HG02759 (cell line): ENCODE measurements around the gene FMNL2.
A peak's percentile ranks its signal among the peaks of the same experiment; 100 is the strongest.

Source experiments
- ATAC-seq: cut with Tn5 transposase; IDR thresholded peaks from one replicate; pipeline ENCODE4 v1.9.1; 2021; ENCODE audit warnings: mild to moderate bottlenecking, moderate library complexity; ENCODE audit not compliant: unreplicated experiment

Gene FMNL2

DNA sequence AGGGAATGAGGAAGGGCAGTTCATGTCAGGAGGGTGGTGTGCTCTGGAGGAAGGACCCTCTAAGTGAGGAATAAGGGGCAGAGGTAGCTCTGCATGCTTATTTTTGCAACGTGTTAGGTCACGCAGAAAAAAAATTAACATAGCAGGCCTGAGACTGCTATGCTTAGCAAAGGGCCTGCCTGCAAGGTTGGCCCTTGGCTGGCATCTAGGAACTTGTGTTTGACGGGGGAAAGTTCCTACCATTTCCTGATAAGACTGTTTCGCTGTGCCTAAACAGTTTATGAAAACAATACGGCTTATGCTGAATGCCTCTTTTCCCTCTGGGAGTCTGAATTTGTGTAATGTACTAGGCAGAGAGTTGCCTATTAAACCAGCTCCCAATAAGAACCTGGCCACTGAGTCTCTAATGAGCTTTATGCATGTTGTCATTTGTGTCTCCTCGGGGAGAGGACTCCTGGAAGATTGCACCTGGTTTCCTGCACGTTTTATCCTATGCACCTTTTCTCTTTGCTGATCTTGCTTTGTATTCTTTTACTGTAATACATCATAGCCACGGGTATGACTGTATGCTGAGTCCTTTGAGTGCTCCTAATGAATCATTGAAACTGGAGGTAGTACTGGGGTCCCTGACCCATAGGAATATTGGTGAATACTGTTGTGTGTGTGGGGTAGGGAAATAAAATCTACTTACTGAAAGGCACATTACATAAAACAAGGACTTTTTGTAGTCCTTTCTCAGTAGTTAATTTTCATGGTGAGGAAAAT is 213.3 kb downstream of the FMNL2 start:
- ATAC-seq = no peak

DNA sequence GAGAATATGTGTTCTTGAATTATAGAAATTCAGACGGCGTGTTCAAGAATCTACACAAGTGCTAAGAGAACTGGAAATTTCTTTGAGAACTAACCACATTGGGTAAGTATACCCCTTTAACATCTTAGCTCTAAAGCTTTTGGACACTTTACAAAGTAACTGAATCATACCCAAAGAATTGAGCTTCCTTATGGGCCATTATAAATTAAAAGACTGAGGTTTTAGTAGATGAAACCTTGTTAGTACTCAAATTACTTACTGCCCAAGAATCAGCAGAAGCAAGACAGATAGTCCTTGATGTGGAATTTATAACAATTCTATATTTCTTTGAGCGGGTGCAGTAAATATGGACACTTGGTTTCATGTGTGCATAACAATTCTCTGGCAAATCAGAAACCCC is 214.0 kb downstream of the FMNL2 start:
- ATAC-seq = no peak

DNA sequence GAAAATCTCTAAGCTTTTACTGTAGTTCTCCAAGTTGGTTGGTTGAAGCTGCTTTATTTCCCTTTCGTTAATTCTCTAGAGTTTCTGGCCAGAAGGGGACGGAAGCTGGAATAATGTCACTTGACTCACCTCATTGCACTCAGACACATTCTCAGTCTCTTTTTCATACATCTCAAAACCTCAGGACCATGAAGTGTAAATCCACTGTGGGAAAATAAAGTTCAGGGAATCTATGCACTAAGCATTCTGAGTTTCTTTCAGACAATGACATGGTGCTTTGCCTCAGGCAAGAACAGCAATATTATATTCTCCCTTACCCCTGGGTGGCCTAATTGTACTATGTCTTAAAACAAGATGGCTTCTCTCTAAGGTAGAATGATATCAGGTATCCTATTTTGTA is 214.4 kb downstream of the FMNL2 start:
- ATAC-seq = no peak

DNA sequence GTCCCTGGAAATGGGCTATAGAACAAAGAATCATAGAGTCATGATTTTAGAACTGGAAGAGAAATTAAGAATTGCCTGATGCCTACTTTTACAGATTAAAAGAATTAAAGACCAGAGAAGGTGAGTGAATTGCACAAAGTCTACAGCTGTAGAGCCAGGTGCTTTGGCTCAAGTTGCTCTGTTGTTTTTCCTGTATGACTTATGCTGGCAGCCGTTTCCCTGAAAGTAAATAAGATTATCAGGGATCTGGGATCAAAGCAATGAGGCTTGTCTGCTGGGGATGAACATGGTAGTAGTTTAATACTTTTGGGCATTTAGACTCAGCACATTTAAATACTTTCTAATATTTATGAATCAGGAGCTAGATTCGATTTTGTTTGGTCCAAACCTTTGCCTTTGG is 215.4 kb downstream of the FMNL2 start:
- ATAC-seq = no peak

DNA sequence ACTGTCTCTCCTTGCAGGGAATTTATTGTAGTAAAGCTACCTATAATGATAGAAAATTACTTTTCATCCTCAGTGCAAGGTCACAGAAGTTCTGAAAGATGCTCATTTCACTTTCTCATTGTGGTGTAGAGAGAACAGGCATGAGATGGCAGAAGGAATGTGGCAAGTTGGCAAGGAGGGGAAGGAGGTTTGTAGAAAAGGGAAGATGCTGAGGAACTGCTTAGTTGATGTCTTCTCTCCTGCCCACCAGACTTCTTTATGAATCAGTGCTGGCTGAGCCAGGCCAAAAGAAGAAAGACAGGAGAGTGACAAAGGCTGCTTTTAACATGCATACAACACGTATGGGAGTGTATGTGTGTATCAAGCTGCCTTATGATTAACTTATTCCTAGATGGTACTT is 217.9 kb downstream of the FMNL2 start:
- ATAC-seq = no peak

DNA sequence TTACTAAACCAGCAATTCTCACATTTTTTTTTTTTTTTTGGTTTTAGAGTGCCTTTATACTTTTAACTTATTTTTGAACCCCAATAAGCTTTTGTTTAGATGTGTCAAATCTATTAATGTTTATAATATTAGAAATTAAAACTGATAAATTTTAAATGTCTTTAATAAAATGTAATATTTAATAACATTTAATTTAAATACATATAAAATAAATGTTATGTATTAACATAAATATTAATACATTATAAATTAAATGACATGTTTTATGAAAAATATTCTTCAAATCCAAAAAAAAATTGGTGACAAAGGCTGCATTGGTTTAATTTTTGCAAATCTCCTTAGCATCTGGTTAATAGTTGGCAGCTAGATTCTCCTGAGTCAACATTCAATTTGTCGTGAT is 218.5 kb downstream of the FMNL2 start:
- no peak for ATAC-seq

DNA sequence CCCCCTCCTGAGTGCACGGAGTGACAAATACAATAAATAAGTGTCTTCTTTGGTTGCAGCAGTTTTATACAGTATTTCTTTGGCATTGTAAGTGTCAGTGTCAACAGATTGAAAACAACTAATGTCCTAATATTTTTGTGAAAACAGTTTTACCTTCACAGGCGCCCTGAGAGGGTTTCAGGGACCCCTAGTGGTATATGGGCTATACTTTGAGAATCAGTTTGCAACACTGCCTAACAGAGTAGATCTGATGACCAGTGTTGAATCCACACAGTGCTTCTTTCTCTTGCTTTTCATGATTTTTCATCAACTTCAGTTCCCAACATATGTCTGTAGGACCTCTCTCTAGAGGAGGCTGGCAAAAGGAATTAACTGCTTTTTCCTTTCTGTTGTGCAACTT is 220.1 kb downstream of the FMNL2 start:
- no peak for ATAC-seq

DNA sequence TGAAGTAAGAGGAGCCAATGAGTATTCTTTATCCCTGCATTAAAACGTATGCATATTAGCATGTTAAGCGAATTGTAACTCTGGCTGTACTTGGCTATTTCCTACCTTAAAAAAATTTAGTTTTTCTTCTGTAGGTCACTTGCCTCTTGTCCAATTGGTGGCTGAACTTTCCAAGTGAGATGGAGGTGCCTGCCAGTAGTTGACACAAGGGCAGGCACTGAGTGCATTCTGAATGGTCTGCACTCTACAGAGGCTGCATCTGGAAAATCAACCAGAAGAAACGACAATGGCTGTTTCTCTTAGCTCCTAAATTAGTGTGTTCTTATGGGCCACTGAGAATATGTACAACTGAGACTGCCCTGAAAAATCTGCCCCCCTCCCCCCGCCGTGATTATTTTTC is 221.5 kb downstream of the FMNL2 start:
- ATAC-seq = no peak

DNA sequence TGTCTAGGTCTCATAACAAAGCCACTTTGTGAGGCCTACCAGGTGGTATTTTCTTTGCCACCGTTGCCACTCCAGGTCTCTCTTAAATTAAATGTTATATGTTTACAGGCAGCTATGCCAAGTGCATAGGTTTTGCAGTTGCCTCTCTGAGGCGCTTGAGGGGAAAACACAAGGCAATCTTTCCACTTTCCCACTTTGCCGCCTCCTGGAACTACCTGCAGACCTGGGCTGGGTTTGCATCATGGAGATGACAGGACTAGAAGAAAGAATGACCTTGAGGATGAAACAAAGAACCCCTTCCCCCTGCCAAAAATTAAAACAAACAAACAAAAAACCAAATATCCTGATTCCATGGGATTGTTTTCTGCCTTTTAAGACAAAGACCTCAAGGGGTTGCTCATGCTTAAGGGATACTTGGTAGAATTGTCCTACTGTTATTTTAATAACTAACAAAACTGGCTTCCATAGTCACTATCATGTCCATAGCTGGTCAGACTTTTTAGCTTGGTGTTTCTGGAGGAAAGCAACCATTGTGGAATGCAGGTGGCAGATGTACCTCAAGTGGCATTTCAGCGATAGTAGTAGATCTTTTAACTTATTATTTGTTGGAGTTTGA is 222.4 kb downstream of the FMNL2 start:
- no peak for ATAC-seq

DNA sequence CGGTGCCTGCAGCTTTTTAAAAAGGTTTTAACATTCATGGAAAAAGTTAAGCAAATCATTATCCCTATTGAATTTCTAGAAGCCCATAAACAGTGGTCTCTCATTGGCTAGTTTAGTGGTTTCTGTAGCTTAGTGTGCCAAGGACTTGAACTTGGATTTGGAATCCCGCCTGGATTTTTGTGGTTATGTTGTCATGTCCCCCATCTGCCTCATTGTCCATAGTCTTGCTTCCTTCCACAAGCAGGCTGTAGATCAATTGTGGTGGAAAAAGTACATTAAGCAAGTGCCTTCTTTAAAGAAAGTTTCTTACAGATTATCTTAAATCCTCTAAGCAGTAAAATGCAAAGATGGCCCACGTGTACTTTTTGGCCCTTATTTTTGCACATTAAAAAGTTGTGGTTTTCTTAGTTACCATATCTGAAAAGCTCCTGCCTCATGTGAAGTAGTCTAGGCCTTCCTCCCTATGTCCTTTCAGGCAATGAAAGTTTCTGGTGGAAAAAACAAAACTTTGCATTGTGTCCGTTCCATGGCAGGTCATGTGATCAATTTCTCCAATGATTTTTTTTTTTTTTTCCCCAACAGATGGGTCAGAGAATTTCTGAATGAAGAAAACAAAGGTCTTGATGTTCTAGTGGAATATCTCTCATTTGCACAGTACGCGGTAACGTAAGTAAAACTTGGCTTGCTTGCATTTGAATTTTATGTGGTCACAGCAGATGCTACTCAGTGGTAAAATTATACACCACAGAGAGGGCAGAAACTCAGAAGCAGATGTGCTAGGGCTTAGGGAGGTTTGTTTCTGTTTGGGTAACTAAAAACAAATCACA is 223.4 kb downstream of the FMNL2 start:
- ATAC-seq = no peak

DNA sequence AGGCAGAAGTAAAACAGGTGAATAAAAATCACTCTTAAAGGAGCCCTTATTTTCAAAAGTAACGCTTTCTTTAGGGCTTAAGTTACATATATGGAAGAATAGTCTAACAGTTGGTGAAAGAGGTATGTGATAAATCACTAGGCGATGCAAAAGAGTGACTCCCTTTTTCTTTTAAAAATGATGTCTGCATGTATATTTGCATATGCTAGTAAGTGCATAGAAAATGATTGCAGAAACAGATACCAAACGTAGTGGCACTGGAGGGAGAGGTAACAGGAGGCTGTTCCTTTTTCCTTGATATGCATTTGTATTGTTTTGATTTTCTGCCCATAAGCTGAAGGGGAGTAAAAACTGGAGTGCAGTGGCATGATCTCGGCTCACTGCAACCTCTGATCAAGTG is 224.0 kb downstream of the FMNL2 start:
- no peak for ATAC-seq

DNA sequence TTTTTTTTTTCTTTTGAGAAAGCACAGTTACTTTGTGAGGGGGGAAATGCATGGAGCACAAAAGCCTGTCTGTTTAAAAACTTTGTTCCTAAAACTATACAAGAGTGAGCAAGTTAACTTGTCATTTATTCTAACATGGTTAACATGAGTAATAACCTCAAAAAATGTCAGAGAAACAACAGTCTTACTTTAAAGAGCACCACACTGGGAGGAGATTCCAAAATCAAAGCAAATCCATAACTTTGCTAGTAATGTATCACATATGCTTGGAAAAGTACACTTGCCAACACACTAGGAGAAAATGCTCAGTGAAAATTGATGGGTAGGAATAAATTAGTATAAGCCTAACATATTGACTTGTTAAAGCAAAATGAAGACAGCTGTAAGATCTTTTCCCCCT is 225.2 kb downstream of the FMNL2 start:
- ATAC-seq = no peak

DNA sequence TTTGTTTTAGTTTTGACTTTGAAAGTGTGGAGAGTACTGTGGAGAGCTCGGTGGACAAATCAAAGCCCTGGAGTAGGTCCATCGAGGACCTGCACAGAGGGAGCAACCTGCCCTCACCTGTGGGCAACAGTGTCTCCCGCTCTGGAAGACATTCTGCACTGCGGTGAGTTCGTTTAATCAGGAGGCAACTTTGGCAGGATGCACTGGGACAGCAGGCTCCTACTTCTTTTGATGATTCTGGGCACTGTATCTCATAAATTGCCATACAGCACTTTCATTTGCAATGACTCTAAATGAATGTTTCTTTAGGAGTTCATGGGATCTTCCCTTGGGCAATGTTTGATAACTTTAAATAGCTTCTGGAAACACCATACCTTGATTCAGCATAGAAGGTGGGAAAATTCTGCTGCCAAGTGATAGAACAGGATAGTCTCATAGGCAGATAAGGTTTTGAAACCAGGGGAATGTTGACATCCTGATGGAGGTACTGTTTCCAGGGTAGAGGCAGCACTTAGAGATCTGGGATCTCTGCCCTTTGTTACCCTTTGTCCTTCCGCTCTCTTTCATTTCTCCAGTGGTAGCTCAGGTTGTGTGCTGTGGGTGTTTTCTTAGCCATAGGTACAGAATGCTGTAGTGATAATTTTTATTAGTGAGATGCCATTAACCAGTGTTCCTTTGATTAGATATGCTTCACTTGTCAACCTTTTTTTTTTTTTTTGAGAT is 226.1 kb downstream of the FMNL2 start:
- no peak for ATAC-seq

DNA sequence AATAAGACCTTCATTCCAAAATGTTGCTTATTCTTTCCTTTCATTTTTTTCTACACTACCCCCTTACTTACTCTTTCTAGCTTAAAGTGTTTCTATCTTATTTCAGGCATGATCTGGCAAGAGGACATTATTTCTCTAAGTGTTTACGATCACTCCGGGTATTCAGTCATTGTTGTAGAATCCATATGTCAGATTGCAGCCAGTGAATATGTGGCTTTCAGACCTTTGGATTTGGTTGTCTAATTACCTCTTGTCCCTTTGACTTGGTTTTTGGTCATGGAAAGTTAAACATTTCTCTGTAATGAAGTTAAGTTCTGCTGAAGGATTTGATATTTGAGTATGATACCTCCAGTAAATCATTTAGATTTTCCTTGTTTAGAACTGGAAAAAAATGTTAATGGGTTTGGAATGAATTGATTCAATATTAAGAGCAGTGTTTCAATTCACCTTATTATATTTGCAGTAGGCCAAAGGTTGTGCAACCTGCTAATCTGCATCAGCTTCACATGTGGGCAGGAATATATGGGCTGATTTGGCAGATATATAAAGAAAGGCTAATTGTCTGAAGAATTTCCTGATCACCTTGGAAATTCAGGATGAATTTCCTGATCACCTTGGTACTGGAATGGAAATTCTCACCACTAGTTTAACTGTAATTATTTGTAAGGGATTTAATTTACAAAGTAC is 227.4 kb downstream of the FMNL2 start:
- no peak for ATAC-seq

DNA sequence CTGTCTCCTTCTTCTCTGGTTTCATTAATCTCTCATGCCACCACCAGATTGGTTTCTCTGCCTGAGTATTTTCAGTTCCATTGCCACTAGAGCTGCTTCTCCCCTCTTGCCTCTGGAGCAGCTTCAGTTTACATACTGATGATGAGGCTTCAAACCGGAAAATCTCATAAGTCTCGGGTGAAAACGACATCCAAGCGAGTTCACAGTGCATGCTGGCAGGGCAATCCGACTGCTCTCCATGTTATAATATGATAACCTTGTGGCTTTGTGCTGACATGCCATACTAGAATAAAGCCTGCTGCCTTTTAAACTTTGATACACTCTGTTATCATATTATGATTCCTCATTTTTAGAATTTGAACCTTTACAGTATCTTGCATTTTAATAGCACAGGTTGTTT is 228.8 kb downstream of the FMNL2 start:
- ATAC-seq = no peak

DNA sequence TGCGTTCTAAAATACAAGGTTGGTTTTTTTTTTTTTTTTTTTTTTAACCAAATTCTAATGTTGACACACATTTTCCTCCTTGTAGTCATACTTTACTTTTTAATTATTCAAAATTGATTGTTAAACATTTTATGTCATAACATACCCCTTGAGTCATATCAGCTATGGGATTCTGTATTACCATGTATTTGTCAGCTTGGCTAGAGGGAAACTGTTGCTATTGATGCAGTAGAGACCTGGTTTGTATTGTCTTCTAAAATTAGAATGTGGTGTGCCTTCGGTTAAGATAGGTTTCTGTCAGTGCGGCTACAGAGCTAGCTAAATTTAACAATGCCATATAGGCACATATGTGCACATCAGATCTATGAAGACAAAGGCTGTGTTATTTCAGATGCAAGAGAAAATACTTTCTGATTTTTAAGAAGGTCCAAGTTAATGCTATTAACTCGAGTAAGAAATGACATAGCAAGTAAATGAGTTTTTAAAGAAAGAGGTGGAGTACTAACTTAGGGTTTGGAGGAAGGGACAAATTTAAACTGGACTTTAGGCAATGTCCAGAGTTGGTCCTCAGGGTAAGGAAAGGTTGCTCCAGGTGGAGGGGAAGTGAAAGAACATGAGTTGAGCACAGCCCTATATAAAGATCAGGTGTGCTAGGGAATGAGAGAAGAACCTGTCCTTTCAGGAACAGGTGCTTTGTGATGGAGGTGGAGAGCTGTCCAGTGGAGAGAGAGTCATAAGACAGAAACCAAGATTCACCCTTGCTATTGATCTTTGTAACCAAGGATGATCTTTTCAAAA is 230.0 kb downstream of the FMNL2 start:
- ATAC-seq = peak; percentile 80

DNA sequence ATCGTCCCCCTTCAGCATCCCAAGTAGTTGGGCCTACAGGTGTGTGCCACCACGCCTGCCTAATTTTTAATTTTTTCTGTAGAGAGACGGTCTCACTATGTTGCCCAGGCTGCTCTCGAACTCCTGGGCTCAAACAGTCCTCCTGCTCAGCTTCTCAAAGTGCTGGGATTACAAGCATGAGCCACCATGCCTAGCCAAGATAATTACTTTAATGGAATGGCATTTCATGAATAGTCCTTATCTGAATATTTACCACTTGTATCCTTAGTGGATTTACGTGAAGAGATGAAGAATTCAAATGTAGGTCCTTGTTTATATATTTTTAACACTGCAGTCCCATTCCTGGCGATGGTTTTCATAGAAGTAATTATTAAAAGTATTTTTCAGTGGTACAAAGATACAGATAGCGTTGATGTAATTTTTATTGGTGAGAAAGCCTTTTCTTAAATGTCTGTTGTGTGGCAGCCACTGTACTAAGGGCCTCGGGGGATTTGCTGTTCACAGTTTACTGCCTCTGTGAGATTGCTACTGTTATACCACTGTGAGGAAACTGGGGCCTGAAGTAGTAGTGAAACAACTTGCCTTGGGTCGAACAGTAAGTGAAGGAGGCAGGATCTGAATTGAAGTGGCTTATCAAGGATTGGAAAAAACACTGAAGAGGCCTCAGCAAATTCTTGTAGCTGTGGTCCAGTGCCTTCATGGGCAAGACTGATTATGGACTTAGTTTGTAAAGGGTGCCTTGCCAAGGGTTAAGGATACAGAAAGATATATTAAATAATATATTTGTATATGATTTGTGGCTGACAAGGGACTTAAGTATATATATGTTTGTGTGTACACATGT is 231.1 kb downstream of the FMNL2 start:
- peak; percentile 72 for ATAC-seq

DNA sequence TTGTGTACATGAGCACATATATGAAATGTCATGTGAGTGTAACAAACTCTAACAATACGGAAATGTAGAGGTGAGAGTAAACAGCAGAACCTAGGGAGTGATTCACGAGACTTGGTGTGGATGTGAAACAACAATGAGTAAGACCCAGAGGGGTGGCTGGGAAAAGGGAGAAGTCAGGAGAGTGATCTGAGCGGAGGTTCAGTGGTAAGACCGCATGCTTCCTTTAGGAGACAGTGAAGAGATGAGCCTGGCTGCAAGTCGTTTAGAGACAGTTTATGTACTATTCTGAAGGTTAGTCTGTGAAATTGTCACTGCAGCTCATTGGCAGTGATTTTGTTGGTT is 231.7 kb downstream of the FMNL2 start:
- ATAC-seq = peak; percentile 50

DNA sequence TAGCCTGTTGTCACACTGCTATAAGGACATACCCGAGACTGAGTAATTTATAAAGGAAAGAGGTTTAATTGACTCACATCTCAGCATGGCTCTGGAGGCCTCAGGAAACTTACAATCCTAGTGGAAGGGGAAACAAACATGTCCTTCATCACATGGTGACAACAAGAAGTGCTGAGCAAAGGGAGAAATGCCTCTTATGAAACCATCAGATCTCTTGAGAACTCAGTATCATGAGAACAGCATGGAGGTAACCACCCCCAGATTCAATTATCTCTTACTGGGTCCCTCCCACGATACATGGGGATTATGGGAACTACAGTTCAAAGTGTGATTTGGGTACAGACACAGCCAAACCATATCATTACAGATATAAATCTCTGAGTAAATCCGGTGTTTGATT is 233.6 kb downstream of the FMNL2 start:
- no peak for ATAC-seq
